ENCODE results near the gene ARHGAP6.

GRCh38 chrX:11703855-11704254 is 38.1 kb upstream of the ARHGAP6 start:
- TF ChIP-seq CTCF (IDR thresholded peaks at IDR 0.05; ENCODE audit: low read depth, low read length) (no peak), POLR2A (IDR thresholded peaks at IDR 0.05; ENCODE audit: extremely low read depth, insufficient read length) (no peak), MYC (IDR thresholded peaks at IDR 0.05; ENCODE audit: low read depth, low read length) (no peak)
